Tibial nerve (tissue), 3 donors: ENCODE results near the gene NSFL1C.

Experiments used
- CTCF ChIP-seq, 5 experiments: fragments of 200-600 bp in 3 of 5; fragments of 450-650 bp in 2 of 5; sonication (generic) in 3 of 5; IDR thresholded peaks; one replicate each; pipeline ENCODE4 v1.5.1; 2016 to 2019; ENCODE audit warnings: antibody characterized with exemption in 5 of 5, mild to moderate bottlenecking in 3 of 5, moderate library complexity in 2 of 5
- POLR2A ChIP-seq, 2 donors: fragments of 450-650 bp; IDR thresholded peaks; one replicate each; pipeline ENCODE4 v1.6.1; 2017; ENCODE audit warnings: antibody characterized with exemption in 2 of 2, mild to moderate bottlenecking in 2 of 2, moderate library complexity in 2 of 2

- no peak for TF ChIP-seq CTCF (IDR thresholded peaks at IDR 0.05)
- TF ChIP-seq POLR2A (IDR thresholded peaks at IDR 0.05) = no peak
Observed at GRCh38 chr20:1420066-1420465, 46.6 kb downstream of the NSFL1C start.
